ENCODE data around the gene FHIT.

FHIT gene

DNA sequence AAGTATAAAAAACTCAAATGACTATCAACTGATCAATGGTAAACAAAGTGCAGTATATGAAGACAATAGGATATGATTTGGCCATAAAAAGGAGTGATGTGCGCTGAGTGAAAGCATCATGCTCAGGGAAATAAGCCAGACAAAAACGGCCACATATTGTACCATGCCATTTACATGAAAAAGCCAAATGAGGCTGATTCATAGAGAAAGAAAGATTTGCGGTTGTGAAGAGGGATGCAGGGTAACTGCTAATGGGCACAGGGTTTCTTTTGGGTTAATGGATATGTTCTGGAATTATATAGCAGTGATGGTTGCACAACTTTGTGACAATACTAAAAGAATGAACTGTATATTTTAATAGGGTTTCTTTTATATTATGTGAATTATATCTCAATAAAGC lies 1324.2 kb downstream of the FHIT start:
- Histone ChIP-seq H3K9ac (no peak overlapping the region), H3K27ac (no peak overlapping the region), H3K9me3 (ENCODE audit: control insufficient read depth, low read length) (no peaks in the 10 kb centered on the region), H3K27me3 (ENCODE audit: control insufficient read depth, insufficient read depth, low read length) (no peaks in the 10 kb centered on the region), H3K4me1 (no peaks in the 10 kb centered on the region), H3K4me3 (ENCODE audit: low read depth, low read length) (no peak overlapping the region), H3K79me2 (no peaks in the 10 kb centered on the region), H3K4me2 (ENCODE audit: low read length) (no peak overlapping the region), H3K36me3 (ENCODE audit: control insufficient read depth, insufficient read depth, low read length) (no peaks in the 10 kb centered on the region), H2AFZ (no peak overlapping the region)
- TF ChIP-seq CTCF (IDR thresholded peaks at IDR 0.05) = no peak

DNA sequence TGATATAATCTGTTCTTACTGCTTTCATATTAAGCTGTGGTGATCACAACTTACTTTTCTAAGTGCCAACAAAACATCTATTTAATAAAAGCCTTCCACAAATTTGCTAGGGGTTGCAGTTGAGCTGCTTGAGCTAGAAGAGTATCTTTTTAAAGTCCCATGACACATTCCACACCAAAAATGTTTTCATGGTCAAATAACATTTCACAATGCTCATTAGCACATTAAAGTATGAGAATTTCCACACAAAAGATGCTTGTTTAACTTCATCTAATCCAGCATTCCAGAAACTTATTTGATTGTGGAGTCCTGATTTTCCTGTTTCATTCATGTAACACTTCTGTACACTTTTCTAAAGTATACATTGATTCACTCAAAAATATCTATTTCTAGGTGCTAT lies 1325.3 kb downstream of the FHIT start:
- Histone ChIP-seq H3K4me2 (ENCODE audit: low read length) (no peak overlapping the region), H3K4me3 (ENCODE audit: low read depth, low read length) (no peak overlapping the region), H3K4me1 (no peaks in the 10 kb centered on the region), H3K9me3 (ENCODE audit: control insufficient read depth, low read length) (no peaks in the 10 kb centered on the region), H3K27ac (no peak overlapping the region), H3K27me3 (ENCODE audit: control insufficient read depth, insufficient read depth, low read length) (no peaks in the 10 kb centered on the region), H3K36me3 (ENCODE audit: control insufficient read depth, insufficient read depth, low read length) (no peaks in the 10 kb centered on the region), H2AFZ (no peak overlapping the region), H3K79me2 (no peaks in the 10 kb centered on the region), H3K9ac (no peak overlapping the region)
- no peak for TF ChIP-seq CTCF (IDR thresholded peaks at IDR 0.05)

- no peak for TF ChIP-seq CTCF (IDR thresholded peaks at IDR 0.05)
- Histone ChIP-seq H3K36me3 (ENCODE audit: control insufficient read depth, insufficient read depth, low read length) (no peaks in the 10 kb centered on the region), H3K9ac (no peak overlapping the region), H3K79me2 (no peaks in the 10 kb centered on the region), H3K4me1 (no peaks in the 10 kb centered on the region), H3K4me2 (ENCODE audit: low read length) (no peak overlapping the region), H3K9me3 (ENCODE audit: control insufficient read depth, low read length) (no peaks in the 10 kb centered on the region), H2AFZ (no peak overlapping the region), H3K27me3 (ENCODE audit: control insufficient read depth, insufficient read depth, low read length) (no peaks in the 10 kb centered on the region), H3K27ac (no peak overlapping the region), H3K4me3 (ENCODE audit: low read depth, low read length) (no peak overlapping the region)
Measured at GRCh38 chr3:59922192-59922591, 1329.1 kb downstream of the FHIT start.

DNA sequence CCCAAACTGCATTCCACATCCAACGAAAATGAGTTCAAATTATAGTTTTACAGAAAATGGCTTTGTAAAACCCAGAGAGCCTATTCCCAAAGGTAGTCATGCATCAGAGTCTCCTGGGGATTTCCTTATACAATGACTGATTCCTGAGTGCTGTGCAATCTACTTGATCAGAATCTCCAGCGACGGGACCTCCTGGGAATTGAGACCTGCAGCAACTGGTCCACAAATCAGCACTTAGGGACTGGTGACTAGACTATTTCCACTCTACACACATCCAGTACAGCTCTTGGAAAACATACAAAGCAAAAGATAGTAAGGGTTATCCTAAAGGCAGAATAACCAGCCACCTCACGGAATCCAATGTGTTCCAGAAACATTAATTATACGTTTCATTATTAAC lies 1330.4 kb downstream of the FHIT start:
- no peak for TF ChIP-seq CTCF (IDR thresholded peaks at IDR 0.05)
- Histone ChIP-seq H2AFZ (no peak overlapping the region), H3K27me3 (ENCODE audit: control insufficient read depth, insufficient read depth, low read length) (no peaks in the 10 kb centered on the region), H3K36me3 (ENCODE audit: control insufficient read depth, insufficient read depth, low read length) (no peaks in the 10 kb centered on the region), H3K27ac (no peak overlapping the region), H3K9ac (no peak overlapping the region), H3K4me2 (ENCODE audit: low read length) (no peak overlapping the region), H3K4me1 (no peaks in the 10 kb centered on the region), H3K4me3 (ENCODE audit: low read depth, low read length) (no peak overlapping the region), H3K9me3 (ENCODE audit: control insufficient read depth, low read length) (no peaks in the 10 kb centered on the region), H3K79me2 (no peaks in the 10 kb centered on the region)

DNA sequence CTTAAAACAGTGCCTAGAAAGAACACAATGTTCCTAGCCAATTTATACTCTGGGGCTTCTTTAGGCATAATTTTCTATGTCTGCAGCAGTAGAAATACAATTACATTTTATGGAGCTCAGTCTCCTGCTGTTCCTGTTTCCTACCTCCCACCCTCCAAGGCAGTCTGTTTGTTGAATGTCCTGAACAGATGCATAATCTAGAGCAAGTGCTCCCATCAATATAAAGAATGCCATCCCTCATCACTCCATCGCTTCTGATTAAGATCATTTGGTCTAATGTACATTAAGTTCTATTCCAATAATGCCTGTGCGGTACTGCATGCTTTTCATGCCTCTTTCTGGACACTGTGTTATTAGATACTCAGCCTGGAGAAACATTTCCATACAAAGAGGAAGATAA lies 1331.7 kb downstream of the FHIT start:
- H3K9me3 ChIP-seq (ENCODE audit: control insufficient read depth, low read length) = no peaks in the 10 kb centered on the region
- H3K36me3 ChIP-seq (ENCODE audit: control insufficient read depth, insufficient read depth, low read length) = no peaks in the 10 kb centered on the region
- H3K4me1 ChIP-seq = no peaks in the 10 kb centered on the region
- H3K27ac ChIP-seq = no peak overlapping the region
- H3K4me2 ChIP-seq (ENCODE audit: low read length) = no peak overlapping the region
- H3K79me2 ChIP-seq = no peaks in the 10 kb centered on the region
- H3K9ac ChIP-seq = no peak overlapping the region
- no peak for TF ChIP-seq CTCF (IDR thresholded peaks at IDR 0.05)
- no peak overlapping the region for H2AFZ ChIP-seq
- no peaks in the 10 kb centered on the region for H3K27me3 ChIP-seq (ENCODE audit: control insufficient read depth, insufficient read depth, low read length)
- no peak overlapping the region for H3K4me3 ChIP-seq (ENCODE audit: low read depth, low read length)
